K562 (cell line): Measurements from ENCODE around the gene GNAZ. TPM values are rescaled to one million over a fixed set of nuclear protein-coding genes. Genes with fewer than 3 reads are reported as not detected.

Source experiments
- EGR1 ChIP-seq: fragments of 450-650 bp; conservative IDR thresholded peaks from 2 replicates; pipeline ENCODE4 v1.6.1; 2017; ENCODE audit warnings: mild to moderate bottlenecking
- ETS2 ChIP-seq: IDR thresholded peaks from 2 replicates; pipeline ENCODE4 v1.6.1; 2016; ENCODE audit warnings: borderline replicate concordance, missing genetic modification characterization, mild to moderate bottlenecking, moderate library complexity, missing compliant biosample characterization; ENCODE audit not compliant: poor library complexity, severe bottlenecking
- FOXA1 ChIP-seq: fragments of 450-650 bp; IDR thresholded peaks from 2 replicates; pipeline ENCODE4 v1.6.1; 2016; ENCODE audit warnings: mild to moderate bottlenecking, borderline replicate concordance
- GATAD2A ChIP-seq: fragments of 450-650 bp; IDR thresholded peaks from 2 replicates; pipeline ENCODE4 v1.6.1; 2017
- HCFC1 ChIP-seq: IDR thresholded peaks from 2 replicates; pipeline ENCODE4 v1.6.1; 2012; ENCODE audit warnings: low read depth, low read length, improper control_type of control experiment
- HNRNPH1 ChIP-seq: fragments of 200-400 bp; formaldehyde crosslinking; optimal IDR thresholded peaks from 2 replicates; pipeline ENCODE3; 2017; ENCODE audit warnings: low read depth, mild to moderate bottlenecking, low read length, moderate library complexity
- MAFF ChIP-seq: IDR thresholded peaks from 2 replicates; pipeline ENCODE4 v1.6.1; 2012; ENCODE audit warnings: low read length, improper control_type of control experiment
- MTF1 ChIP-seq: fragments of 250-450 bp; sonication (Bioruptor Pico); IDR thresholded peaks from 2 replicates; pipeline ENCODE4 v1.9.0; 2021; ENCODE audit warnings: moderate library complexity, mild to moderate bottlenecking, inconsistent platforms, borderline replicate concordance
- NCOA6 ChIP-seq: fragments of 450-650 bp; IDR thresholded peaks from 2 replicates; pipeline ENCODE4 v1.6.1; 2017; ENCODE audit warnings: mild to moderate bottlenecking
- POLR2AphosphoS5 ChIP-seq: IDR thresholded peaks from 2 replicates; pipeline ENCODE4 v1.6.1; 2011; ENCODE audit warnings: mild to moderate bottlenecking, low read depth, low read length, moderate library complexity; ENCODE audit not compliant: control insufficient read depth, insufficient read depth
- ZBTB8A ChIP-seq: fragments of 450-650 bp; IDR thresholded peaks from 2 replicates; pipeline ENCODE4 v1.6.1; 2018; ENCODE audit warnings: mild to moderate bottlenecking, moderate library complexity; ENCODE audit not compliant: partially characterized antibody
- ZEB2 ChIP-seq: fragments of 450-650 bp; IDR thresholded peaks from 2 replicates; pipeline ENCODE4 v1.6.1; 2016
- ZKSCAN3 ChIP-seq: fragments of 250-450 bp; sonication (Bioruptor Pico); IDR thresholded peaks from 2 replicates; pipeline ENCODE4 v1.4.0; 2020
- ZNF407 ChIP-seq: fragments of 450-650 bp; IDR thresholded peaks from 2 replicates; pipeline ENCODE4 v1.6.1; 2016; ENCODE audit warnings: low read depth
- ZNF507 ChIP-seq: conservative IDR thresholded peaks from 2 replicates; pipeline ENCODE4 v1.6.1; 2017; ENCODE audit warnings: missing genetic modification characterization, missing compliant biosample characterization
- ZNF778 ChIP-seq: fragments of 450-650 bp; formaldehyde crosslinking; IDR thresholded peaks from 2 replicates; pipeline ENCODE4 v1.4.0; 2020; ENCODE audit warnings: mild to moderate bottlenecking, moderate library complexity
- polyA plus RNA-seq, 8 experiments: library from polyadenylated mRNA; depleted of rRNA in 4 of 8; stranded (reverse) in 5 of 8; unstranded in 3 of 8; fragments of >200 nt; fragmentation: Nextera tagmentation in 2 of 8; fragmentation: Illumina TruSeq in 1 of 8; extraction: Ambion mirVana in 2 of 8; extraction: Trizol in 1 of 8; gene quantifications; 2 replicates each; pipeline versions ENCODE4 v1.2.1 to v1.2.3, GENCODE V29; 2011 to 2014; ENCODE audit warnings: inconsistent platforms in 1 of 8, missing spikeins in 1 of 8
- total RNA-seq, 7 experiments: library from RNA; depleted of rRNA in 6 of 7; stranded (reverse); fragments of >200 nt in 6 of 7; fragmentation: Illumina TruSeq in 2 of 7; extraction: Trizol in 2 of 7; gene quantifications; 2 replicates each; pipeline versions ENCODE4 v1.2.1 to v1.2.3, GENCODE V29; 2011 to 2021; ENCODE audit warnings: low replicate concordance in 1 of 7
- TF ChIP-seq, protein P1 (sequence below), 2 experiments: IDR thresholded peaks in 1 of 2; conservative IDR thresholded peaks in 1 of 2; 2 replicates each; pipeline ENCODE4 v1.6.1; 2016; ENCODE audit warnings: low read depth in 2 of 2, mild to moderate bottlenecking in 1 of 2, missing compliant biosample characterization in 1 of 2, missing genetic modification characterization in 1 of 2, moderate library complexity in 1 of 2
- TF ChIP-seq, protein P2 (sequence below): fragments of 450-650 bp; formaldehyde crosslinking; IDR thresholded peaks from 2 replicates; pipeline ENCODE4 v1.4.0; 2020; ENCODE audit warnings: mild to moderate bottlenecking, mixed read lengths

GNAZ gene
- total and polyA plus RNA-seq, 9 of the 15 experiments (the other 6 are each of a cell fraction or from before 2014, with no cell fraction given), result 0.04 to 0.22 (median 0.13) TPM; not detected in 3

DNA sequence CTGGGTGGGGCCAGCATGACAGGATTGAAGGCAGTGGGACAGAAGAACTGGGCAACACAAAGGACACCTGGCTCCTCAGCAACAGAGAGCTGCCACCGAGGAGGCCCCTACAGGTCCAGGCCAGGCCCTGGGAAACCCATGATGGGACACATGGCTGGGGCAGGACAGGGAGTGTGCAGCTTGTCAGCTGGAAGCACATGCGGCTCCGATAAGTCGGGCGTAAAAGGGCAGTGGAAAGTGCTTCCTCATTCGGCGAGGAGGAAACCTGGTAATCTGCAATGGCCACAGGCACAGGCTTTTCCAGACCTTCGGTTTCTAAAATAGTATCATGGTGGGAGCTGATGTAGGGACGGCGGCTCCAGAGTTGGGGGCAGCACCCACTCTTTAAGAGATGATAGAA is 16.5 kb downstream of the GNAZ start (continued):
- TF ChIP-seq ETS2 (no peak), GATAD2A (no peak), EGR1 (no peak), HNRNPH1 (no peak), ZNF778 (no peak), MTF1 (CRISPR knock-in tag) (no peak), ZNF407 (no peak), ZNF507 (tag) (no peak), FOXA1 (no peak), ZBTB8A (no peak), ZKSCAN3 (CRISPR knock-in tag) (no peak), ZEB2 (no peak), MAFF (peak; percentile 49; the same call in 1 of the 2 replicates), HCFC1 (no peak), NCOA6 (no peak), POLR2AphosphoS5 (peak; percentile 70)
- TF ChIP-seq, protein P1, sequence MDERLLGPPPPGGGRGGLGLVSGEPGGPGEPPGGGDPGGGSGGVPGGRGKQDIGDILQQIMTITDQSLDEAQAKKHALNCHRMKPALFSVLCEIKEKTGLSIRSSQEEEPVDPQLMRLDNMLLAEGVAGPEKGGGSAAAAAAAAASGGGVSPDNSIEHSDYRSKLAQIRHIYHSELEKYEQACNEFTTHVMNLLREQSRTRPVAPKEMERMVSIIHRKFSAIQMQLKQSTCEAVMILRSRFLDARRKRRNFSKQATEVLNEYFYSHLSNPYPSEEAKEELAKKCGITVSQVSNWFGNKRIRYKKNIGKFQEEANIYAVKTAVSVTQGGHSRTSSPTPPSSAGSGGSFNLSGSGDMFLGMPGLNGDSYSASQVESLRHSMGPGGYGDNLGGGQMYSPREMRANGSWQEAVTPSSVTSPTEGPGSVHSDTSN (CRISPR knock-in tag; IDR thresholded peaks at IDR 0.05; ENCODE audit: low read depth), result no peak
- TF ChIP-seq, protein P1 (tag; conservative IDR thresholded peaks at IDR 0.05; ENCODE audit: low read depth), result no peak
- TF ChIP-seq, protein P2, sequence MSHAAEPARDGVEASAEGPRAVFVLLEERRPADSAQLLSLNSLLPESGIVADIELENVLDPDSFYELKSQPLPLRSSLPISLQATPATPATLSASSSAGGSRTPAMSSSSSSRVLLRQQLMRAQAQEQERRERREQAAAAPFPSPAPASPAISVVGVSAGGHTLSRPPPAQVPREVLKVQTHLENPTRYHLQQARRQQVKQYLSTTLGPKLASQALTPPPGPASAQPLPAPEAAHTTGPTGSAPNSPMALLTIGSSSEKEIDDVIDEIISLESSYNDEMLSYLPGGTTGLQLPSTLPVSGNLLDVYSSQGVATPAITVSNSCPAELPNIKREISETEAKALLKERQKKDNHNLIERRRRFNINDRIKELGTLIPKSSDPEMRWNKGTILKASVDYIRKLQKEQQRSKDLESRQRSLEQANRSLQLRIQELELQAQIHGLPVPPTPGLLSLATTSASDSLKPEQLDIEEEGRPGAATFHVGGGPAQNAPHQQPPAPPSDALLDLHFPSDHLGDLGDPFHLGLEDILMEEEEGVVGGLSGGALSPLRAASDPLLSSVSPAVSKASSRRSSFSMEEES (CRISPR knock-in tag), result no peak
